Right atrium auricular region (tissue), 2 donors: ENCODE measurements around the gene MYO9B. TPM values are rescaled to one million over a fixed set of nuclear protein-coding genes. Genes with fewer than 3 reads are reported as not detected.
"Not testable (repeated sequence)": the region's sequence is repeated elsewhere in the genome, so short reads cannot be mapped to it uniquely, and the experiment has no call there.

Source experiments
- DNase-seq: peaks from one replicate; pipeline ENCODE4 v3.0.0-alpha.2; 2019; ENCODE audit warnings: low spot score
- H3K27ac ChIP-seq, 2 donors: fragments of 200-600 bp; sonication (generic); 1 replicate in 1 of 2; 2 replicates in 1 of 2; pipeline ENCODE4 v1.5.1; 2016 to 2019
- H3K27me3 ChIP-seq, 2 donors: fragments of 200-600 bp; sonication (generic); one replicate each; pipeline versions ENCODE4 v1.5.1 to v1.6.0; 2017 to 2019
- H3K36me3 ChIP-seq: fragments of 200-600 bp; sonication (generic); one replicate; pipeline ENCODE4 v1.5.1; 2016
- H3K4me1 ChIP-seq, 2 donors: fragments of 200-600 bp; sonication (generic); one replicate each; pipeline versions ENCODE4 v1.5.1 to v1.6.0; 2017 to 2019
- H3K4me3 ChIP-seq, 2 donors: fragments of 200-600 bp; sonication (generic); 1 replicate in 1 of 2; 2 replicates in 1 of 2; pipeline ENCODE4 v1.5.1; 2017 to 2019; ENCODE audit warnings: mild to moderate bottlenecking in 1 of 2, moderate library complexity in 1 of 2
- H3K9me3 ChIP-seq, 2 donors: fragments of 200-600 bp; sonication (generic); one replicate each; pipeline ENCODE4 v1.5.1; 2019
- total RNA-seq, 2 donors: library from RNA; depleted of rRNA; stranded (reverse); fragments of >200 nt; gene quantifications; one replicate each; pipeline ENCODE4 v1.1.0, GENCODE V29; 2016
- TF ChIP-seq, protein P1 (sequence below), 2 donors: fragments of 200-600 bp; sonication (generic); IDR thresholded peaks; one replicate each; pipeline ENCODE4 v1.5.1; 2019; ENCODE audit warnings: antibody characterized with exemption in 2 of 2

Gene MYO9B
- total RNA-seq, 2 donors from 2014 or later = 25.4 to 40.8 TPM

GRCh38 chr19:17138937-17139598 is 63.5 kb downstream of the MYO9B start:
- DNase-seq = no peak
- H3K4me1 ChIP-seq = peaks cover 0 to 57% of the 10 kb centered on the region in 2 donors
- peak overlapping the region; percentile 63 to 77 for H3K27ac ChIP-seq
- H3K27me3 ChIP-seq = no peaks in the 10 kb centered on the region
- TF ChIP-seq, protein P1, sequence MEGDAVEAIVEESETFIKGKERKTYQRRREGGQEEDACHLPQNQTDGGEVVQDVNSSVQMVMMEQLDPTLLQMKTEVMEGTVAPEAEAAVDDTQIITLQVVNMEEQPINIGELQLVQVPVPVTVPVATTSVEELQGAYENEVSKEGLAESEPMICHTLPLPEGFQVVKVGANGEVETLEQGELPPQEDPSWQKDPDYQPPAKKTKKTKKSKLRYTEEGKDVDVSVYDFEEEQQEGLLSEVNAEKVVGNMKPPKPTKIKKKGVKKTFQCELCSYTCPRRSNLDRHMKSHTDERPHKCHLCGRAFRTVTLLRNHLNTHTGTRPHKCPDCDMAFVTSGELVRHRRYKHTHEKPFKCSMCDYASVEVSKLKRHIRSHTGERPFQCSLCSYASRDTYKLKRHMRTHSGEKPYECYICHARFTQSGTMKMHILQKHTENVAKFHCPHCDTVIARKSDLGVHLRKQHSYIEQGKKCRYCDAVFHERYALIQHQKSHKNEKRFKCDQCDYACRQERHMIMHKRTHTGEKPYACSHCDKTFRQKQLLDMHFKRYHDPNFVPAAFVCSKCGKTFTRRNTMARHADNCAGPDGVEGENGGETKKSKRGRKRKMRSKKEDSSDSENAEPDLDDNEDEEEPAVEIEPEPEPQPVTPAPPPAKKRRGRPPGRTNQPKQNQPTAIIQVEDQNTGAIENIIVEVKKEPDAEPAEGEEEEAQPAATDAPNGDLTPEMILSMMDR (IDR thresholded peaks at IDR 0.05) = no peak
- no peak overlapping the region for H3K4me3 ChIP-seq
- no peaks in the 10 kb centered on the region for H3K9me3 ChIP-seq
- no peaks in the 10 kb centered on the region for H3K36me3 ChIP-seq

- DNase-seq = peak; percentile 66
- H3K9me3 ChIP-seq, H3K27me3 ChIP-seq, H3K4me3 ChIP-seq, H3K36me3 ChIP-seq: not testable (repeated sequence)
- Histone ChIP-seq H3K27ac (peak overlapping the region in 1 of 2 donors; percentile 43), H3K4me1 (peaks cover 0 to 21% of the 10 kb centered on the region in 2 donors)
These were observed 69.2 kb downstream of the MYO9B start for GRCh38 chr19:17144771-17145170.

GRCh38 chr19:17145546-17146497 is 70.2 kb downstream of the MYO9B start:
- TF ChIP-seq, protein P1 (IDR thresholded peaks at IDR 0.05) = no peak
- H3K4me1 ChIP-seq = peaks cover 0 to 21% of the 10 kb centered on the region in 2 donors
- no peak overlapping the region for H3K4me3 ChIP-seq
- no peak for DNase-seq
- H3K9me3 ChIP-seq = no peaks in the 10 kb centered on the region
- H3K27ac ChIP-seq = peak overlapping the region; percentile 29 to 43
- no peaks in the 10 kb centered on the region for H3K27me3 ChIP-seq
- H3K36me3 ChIP-seq = no peaks in the 10 kb centered on the region

DNA sequence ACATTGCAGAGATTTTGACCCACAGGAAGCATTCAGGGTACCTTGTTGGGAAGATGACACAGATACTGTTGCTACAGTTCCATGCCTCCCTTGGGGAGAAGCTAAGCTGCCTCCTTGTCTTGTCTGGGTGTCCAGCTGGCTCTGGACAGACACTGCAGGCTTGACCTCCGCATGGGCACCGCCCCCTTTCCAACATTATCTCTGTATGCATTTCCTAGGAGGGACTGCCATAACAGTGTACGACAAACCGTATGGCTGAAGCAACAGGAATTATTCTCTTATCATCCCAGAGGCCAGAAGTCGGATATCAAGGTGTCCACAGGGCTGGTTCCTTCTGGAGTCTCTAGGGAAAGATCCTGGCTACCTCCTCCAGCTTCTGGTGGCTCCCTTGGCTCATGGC is 72.6 kb downstream of the MYO9B start:
- peaks cover 0 to 17% of the 10 kb centered on the region in 2 donors for H3K4me1 ChIP-seq
- peaks cover 6% of the 10 kb centered on the region for H3K36me3 ChIP-seq
- no peak overlapping the region for H3K27ac ChIP-seq
- TF ChIP-seq, protein P1 (IDR thresholded peaks at IDR 0.05) = no peak
- no peaks in the 10 kb centered on the region for H3K9me3 ChIP-seq
- H3K27me3 ChIP-seq = no peaks in the 10 kb centered on the region
- DNase-seq = no peak
- H3K4me3 ChIP-seq = no peak overlapping the region

DNA sequence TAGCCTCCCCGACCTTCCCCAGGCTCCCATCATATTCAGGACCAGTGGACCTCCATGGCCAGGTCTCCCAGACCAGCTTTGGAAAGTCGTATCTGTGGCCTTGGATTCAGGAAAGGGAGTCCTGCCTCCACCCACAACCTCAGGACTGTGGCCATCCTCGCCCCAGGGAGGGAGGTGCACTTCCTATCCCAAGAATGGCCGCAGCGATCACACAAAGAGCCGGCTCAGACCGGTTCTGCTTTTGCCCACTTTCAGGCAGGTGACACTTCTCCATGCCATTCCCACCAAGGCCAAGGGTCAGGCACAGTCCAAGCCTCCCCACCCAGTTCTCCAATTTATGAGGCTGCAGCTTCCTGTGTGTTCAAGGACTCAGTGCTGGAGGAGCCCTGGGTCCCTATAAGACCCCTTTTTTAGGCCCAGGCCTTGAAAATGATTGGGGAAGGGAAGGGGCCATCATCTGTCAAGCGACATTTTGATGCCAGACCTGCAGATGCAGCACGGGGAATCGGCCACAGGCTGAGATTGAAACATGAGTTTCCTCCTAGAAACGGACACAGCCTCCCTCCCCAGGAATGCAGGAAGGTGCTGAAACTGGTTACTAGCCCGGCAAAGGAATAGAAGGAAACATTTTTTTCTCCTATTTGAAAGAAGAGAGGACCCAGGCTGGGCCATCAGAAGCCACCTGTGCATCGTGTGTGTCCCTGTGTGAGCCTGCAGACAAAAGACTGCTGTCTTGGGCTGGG is 74.0 kb downstream of the MYO9B start:
- no peak for DNase-seq
- Histone ChIP-seq H3K9me3 (no peaks in the 10 kb centered on the region), H3K27ac (peak overlapping the region in 1 of 2 donors; percentile 3), H3K36me3 (peaks cover 17% of the 10 kb centered on the region), H3K4me1 (peaks cover 0 to 11% of the 10 kb centered on the region in 2 donors), H3K27me3 (no peaks in the 10 kb centered on the region), H3K4me3 (no peak overlapping the region)
- TF ChIP-seq, protein P1 (IDR thresholded peaks at IDR 0.05) = no peak
